Liver (tissue), 9 donors: ENCODE data around the gene ANXA11. TPM values are rescaled to one million over a fixed set of nuclear protein-coding genes. Genes with fewer than 3 reads are reported as not detected.

ENCODE experiments used
- DNase-seq: peaks from one replicate; pipeline ENCODE4 v3.0.0-alpha.2; 2017; ENCODE audit warnings: low spot score
- H3K27ac ChIP-seq, 2 donors: one replicate each; pipeline ENCODE4 v1.7.0; 2013; ENCODE audit warnings: inconsistent platforms in 2 of 2, low read length in 2 of 2, control low read depth in 1 of 2, low read depth in 1 of 2, mild to moderate bottlenecking in 1 of 2
- H3K27me3 ChIP-seq, 4 donors: one replicate each; pipeline versions ENCODE4 v1.6.1 to v1.7.0; 2013; ENCODE audit warnings: low read length in 3 of 4, inconsistent platforms in 1 of 4, mild to moderate bottlenecking in 1 of 4, moderate library complexity in 1 of 4; ENCODE audit not compliant: control insufficient read depth in 4 of 4, insufficient read depth in 4 of 4
- H3K36me3 ChIP-seq, 4 donors: one replicate each; pipeline versions ENCODE4 v1.6.1 to v1.7.0; 2013; ENCODE audit warnings: low read length in 3 of 4, mild to moderate bottlenecking in 3 of 4, low read depth in 1 of 4, moderate library complexity in 1 of 4; ENCODE audit not compliant: control insufficient read depth in 4 of 4, insufficient read depth in 3 of 4
- H3K4me1 ChIP-seq, 4 donors: one replicate each; pipeline versions ENCODE4 v1.6.1 to v1.7.0; 2013; ENCODE audit warnings: low read length in 3 of 4, mild to moderate bottlenecking in 3 of 4, moderate library complexity in 1 of 4; ENCODE audit not compliant: control insufficient read depth in 4 of 4, insufficient read depth in 4 of 4
- H3K4me3 ChIP-seq, 3 donors: one replicate each; pipeline versions ENCODE4 v1.6.1 to v1.7.0; 2013; ENCODE audit warnings: low read length in 3 of 3, control low read depth in 1 of 3, low read depth in 1 of 3, mild to moderate bottlenecking in 1 of 3
- H3K9ac ChIP-seq, 2 donors: one replicate each; pipeline ENCODE4 v1.7.0; 2013; ENCODE audit warnings: low read length in 2 of 2, mild to moderate bottlenecking in 2 of 2, moderate library complexity in 2 of 2, control low read depth in 1 of 2, low read depth in 1 of 2
- H3K9me3 ChIP-seq, 4 donors: one replicate each; pipeline versions ENCODE4 v1.6.1 to v1.7.0; 2013; ENCODE audit warnings: low read length in 3 of 4; ENCODE audit not compliant: control insufficient read depth in 4 of 4
- ATF3 ChIP-seq: IDR thresholded peaks from 2 replicates; pipeline ENCODE4 v1.6.1; 2016; ENCODE audit warnings: antibody characterized with exemption
- CTCF ChIP-seq: fragments of 150-350 bp; IDR thresholded peaks from 2 replicates; pipeline ENCODE4 v1.5.1; 2017; ENCODE audit warnings: improper control_type of control experiment, low read depth, low read length; ENCODE audit not compliant: missing input control
- EGR1 ChIP-seq, 2 donors: IDR thresholded peaks; 2 replicates each; pipeline ENCODE4 v1.6.1; 2016 to 2018; ENCODE audit warnings: antibody characterized with exemption in 2 of 2, low read depth in 2 of 2
- FOXA1 ChIP-seq: IDR thresholded peaks from 2 replicates; pipeline ENCODE4 v1.6.1; 2016; ENCODE audit warnings: antibody characterized with exemption
- FOXA2 ChIP-seq: IDR thresholded peaks from 2 replicates; pipeline ENCODE4 v1.6.1; 2016; ENCODE audit warnings: antibody characterized with exemption
- GABPA ChIP-seq, 2 donors: IDR thresholded peaks in 1 of 2; conservative IDR thresholded peaks in 1 of 2; 2 replicates each; pipeline ENCODE4 v1.6.1; 2016; ENCODE audit warnings: antibody characterized with exemption in 2 of 2, mild to moderate bottlenecking in 1 of 2, moderate library complexity in 1 of 2
- HNF4A ChIP-seq, 2 donors: conservative IDR thresholded peaks; 2 replicates each; pipeline ENCODE4 v1.6.1; 2016; ENCODE audit warnings: antibody characterized with exemption in 2 of 2, mild to moderate bottlenecking in 2 of 2
- HNF4G ChIP-seq: IDR thresholded peaks from 2 replicates; pipeline ENCODE4 v1.6.1; 2016; ENCODE audit warnings: antibody characterized with exemption
- JUND ChIP-seq, 2 donors: IDR thresholded peaks; 2 replicates each; pipeline ENCODE4 v1.6.1; 2016; ENCODE audit warnings: antibody characterized with exemption in 2 of 2
- MAX ChIP-seq: IDR thresholded peaks from 2 replicates; pipeline ENCODE4 v1.6.1; 2016; ENCODE audit warnings: antibody characterized with exemption
- NR2F2 ChIP-seq: IDR thresholded peaks from 2 replicates; pipeline ENCODE4 v1.6.1; 2016; ENCODE audit warnings: antibody characterized with exemption
- RAD21 ChIP-seq, 2 donors: IDR thresholded peaks; 2 replicates each; pipeline ENCODE4 v1.6.1; 2016; ENCODE audit warnings: antibody characterized with exemption in 2 of 2, mild to moderate bottlenecking in 2 of 2
- REST ChIP-seq: IDR thresholded peaks from 2 replicates; pipeline ENCODE4 v1.6.1; 2016; ENCODE audit warnings: antibody characterized with exemption, mild to moderate bottlenecking
- RXRA ChIP-seq, 2 donors: IDR thresholded peaks; 2 replicates each; pipeline ENCODE4 v1.6.1; 2017 to 2018; ENCODE audit warnings: antibody characterized with exemption in 2 of 2, mild to moderate bottlenecking in 1 of 2
- SP1 ChIP-seq: IDR thresholded peaks from 2 replicates; pipeline ENCODE4 v1.6.1; 2018; ENCODE audit warnings: antibody characterized with exemption, mild to moderate bottlenecking
- TAF1 ChIP-seq: conservative IDR thresholded peaks from 2 replicates; pipeline ENCODE4 v1.6.1; 2016; ENCODE audit warnings: antibody characterized with exemption, mild to moderate bottlenecking
- YY1 ChIP-seq: IDR thresholded peaks from 2 replicates; pipeline ENCODE4 v1.6.1; 2016; ENCODE audit warnings: antibody characterized with exemption, mild to moderate bottlenecking
- ZBTB33 ChIP-seq: IDR thresholded peaks from 2 replicates; pipeline ENCODE4 v1.6.1; 2016; ENCODE audit warnings: antibody characterized with exemption
- WGBS: extraction: QIAGEN DNeasy Blood & Tissue Kit; methylation state at CpG from one replicate; pipeline ENCODE4 v1.1.7; 2013; 5-methylcytosine and 5-hydroxymethylcytosine counted together
- polyA plus RNA-seq, 2 donors: library from polyadenylated mRNA; stranded (reverse) in 1 of 2; unstranded in 1 of 2; fragments of 200-250 nt in 1 of 2; fragments of >200 nt in 1 of 2; fragmentation: Nextera tagmentation in 1 of 2; extraction: Ambion mirVana in 1 of 2; gene quantifications; one replicate each; pipeline versions ENCODE4 v1.2.1 to v1.2.3, GENCODE V29; 2013 to 2015
- total RNA-seq, 2 donors: library from RNA; depleted of rRNA; stranded (reverse); fragments of >200 nt; gene quantifications; one replicate each; pipeline ENCODE4 v1.2.3, GENCODE V29; 2014
- donor health status: healthy.
- donor health status: healthy.
- donor health status: healthy.
- donor health status: healthy.
- donor health status: healthy.

The ANXA11 gene
- total and polyA plus RNA-seq, 4 donors, result 14.0 to 40.4 (median 24.8) TPM

GRCh38 chr10:80195046-80195574 is 10.2 kb downstream of the ANXA11 start:
- no peaks in the 10 kb centered on the region for H3K36me3 ChIP-seq
- H3K27ac ChIP-seq, result peak overlapping the region; percentile 99 to 100
- peaks cover 8 to 37% (median 27%) of the 10 kb centered on the region in 4 donors for H3K4me1 ChIP-seq
- H3K4me3 ChIP-seq, result no peak overlapping the region
- TF ChIP-seq JUND (IDR thresholded peaks at IDR 0.05) (no peak), FOXA2 (no peak), REST (no peak), TAF1 (no peak), YY1 (no peak), RAD21 (IDR thresholded peaks at IDR 0.05) (no peak), MAX (no peak), HNF4A (conservative IDR thresholded peaks at IDR 0.05) (no peak), NR2F2 (no peak), SP1 (no peak), FOXA1 (no peak), EGR1 (IDR thresholded peaks at IDR 0.05; ENCODE audit: low read depth in 2 of 2) (no peak), HNF4G (no peak)
- no peak for DNase-seq
- H3K9me3 ChIP-seq, result no peaks in the 10 kb centered on the region
- H3K9ac ChIP-seq, result no peak overlapping the region
- WGBS, result 76% methylated on average over 4 of the region's 4 CpGs
- no peaks in the 10 kb centered on the region for H3K27me3 ChIP-seq

- Histone ChIP-seq H3K27ac (peak overlapping the region; percentile 99 to 100), H3K4me3 (no peak overlapping the region), H3K9me3 (no peaks in the 10 kb centered on the region), H3K4me1 (peaks cover 8 to 37% (median 26%) of the 10 kb centered on the region in 4 donors), H3K36me3 (no peaks in the 10 kb centered on the region), H3K9ac (no peak overlapping the region), H3K27me3 (no peaks in the 10 kb centered on the region)
- DNase-seq, result no peak
- no peak for TF ChIP-seq TAF1
- TF ChIP-seq SP1, result no peak
- no peak for TF ChIP-seq FOXA2
- no peak for TF ChIP-seq REST
- TF ChIP-seq ATF3, result no peak
- TF ChIP-seq MAX, result no peak
- TF ChIP-seq JUND (IDR thresholded peaks at IDR 0.05), result no peak
- TF ChIP-seq CTCF, result no peak
- TF ChIP-seq HNF4G, result no peak
- no peak for TF ChIP-seq ZBTB33
- no peak for TF ChIP-seq NR2F2
- TF ChIP-seq RXRA (IDR thresholded peaks at IDR 0.05), result no peak
- TF ChIP-seq GABPA (IDR thresholded peaks at IDR 0.05 in 1 of 2, conservative IDR thresholded peaks at IDR 0.05 in 1 of 2), result no peak
- no peak for TF ChIP-seq EGR1 (IDR thresholded peaks at IDR 0.05; ENCODE audit: low read depth in 2 of 2)
- TF ChIP-seq RAD21 (IDR thresholded peaks at IDR 0.05), result no peak
- TF ChIP-seq HNF4A (conservative IDR thresholded peaks at IDR 0.05), result no peak
- WGBS, result 90% methylated on average over 11 of the region's 11 CpGs
These were observed 10.8 kb downstream of the ANXA11 start for GRCh38 chr10:80194373-80195045.
